OCI-LY7 (cell line): ENCODE results near the gene LIPE. TPM values are rescaled to one million over a fixed set of nuclear protein-coding genes. Genes with fewer than 3 reads are reported as not detected.

Source experiments
- BruUV-seq: library from RNA; stranded (reverse); fragments of 400-500 nt; replicated peaks from 2 replicates; lab custom pipeline; 2021; lab: Mats Ljungman, UMichigan
- CTCF ChIA-PET: fragments of 300-600 bp; sonication (Branson Sonifier 250); formaldehyde crosslinking; loops from one replicate; lab custom pipeline; 2022; ENCODE audit warnings: antibody characterized with exemption; ENCODE audit not compliant: unreplicated experiment; lab: Charles Lee
- POLR2A ChIA-PET: fragments of 300-600 bp; sonication (Branson Sonifier 250); formaldehyde crosslinking; loops from one replicate; lab custom pipeline; 2022; ENCODE audit warnings: antibody characterized with exemption; lab: Charles Lee
- DNase-seq: peaks from one replicate; pipeline ENCODE4 v3.0.0-alpha.2; 2015; ENCODE audit warnings: low spot score
- H2AFZ ChIP-seq: fragments of 200-600 bp; sonication (generic), shearing (Covaris generic); 2 replicates; pipeline ENCODE4 v1.6.1; 2014; ENCODE audit warnings: mild to moderate bottlenecking, antibody characterized with exemption, low read length, moderate library complexity
- H3K27ac ChIP-seq: fragments of 200-600 bp; sonication (generic); 2 replicates; pipeline ENCODE4 v1.5.1; 2014; ENCODE audit warnings: mixed run types, low read depth, mild to moderate bottlenecking, moderate library complexity, low read length, inconsistent platforms; ENCODE audit not compliant: poor library complexity, severe bottlenecking
- H3K36me3 ChIP-seq: fragments of 200-600 bp; sonication (generic); 2 replicates; pipeline ENCODE4 v1.6.1; 2014; ENCODE audit warnings: mild to moderate bottlenecking, antibody characterized with exemption, low read length, moderate library complexity, mixed read lengths; ENCODE audit not compliant: insufficient read depth
- H3K4me1 ChIP-seq: fragments of 200-600 bp; sonication (generic); 2 replicates; pipeline ENCODE4 v1.5.1; 2014; ENCODE audit warnings: mild to moderate bottlenecking, low read length; ENCODE audit not compliant: insufficient read depth, poor library complexity, severe bottlenecking
- H3K4me2 ChIP-seq: fragments of 200-600 bp; sonication (generic); 2 replicates; pipeline ENCODE4 v1.6.1; 2014; ENCODE audit warnings: mild to moderate bottlenecking, low read length
- H3K4me3 ChIP-seq: fragments of 200-600 bp; sonication (generic); 2 replicates; pipeline ENCODE4 v1.5.1; 2014; ENCODE audit warnings: mild to moderate bottlenecking, low read depth, low read length; ENCODE audit not compliant: poor library complexity, severe bottlenecking
- H3K79me2 ChIP-seq: fragments of 200-600 bp; sonication (generic); 2 replicates; pipeline ENCODE4 v1.6.1; 2016; ENCODE audit warnings: low read depth, mild to moderate bottlenecking, low read length, moderate library complexity, mixed read lengths; ENCODE audit not compliant: insufficient read depth
- H3K9me2 ChIP-seq: fragments of 200-600 bp; sonication (generic); 2 replicates; pipeline ENCODE4 v1.6.1; 2016; ENCODE audit warnings: mild to moderate bottlenecking, low read length, mixed read lengths; ENCODE audit not compliant: insufficient read depth
- H3K9me3 ChIP-seq: fragments of 200-600 bp; sonication (generic); 2 replicates; pipeline ENCODE4 v1.6.1; 2014; ENCODE audit warnings: mild to moderate bottlenecking, mixed run types, low read length, mixed read lengths
- H4K20me1 ChIP-seq: fragments of 200-600 bp; sonication (generic); 2 replicates; pipeline ENCODE4 v1.6.1; 2014; ENCODE audit warnings: mild to moderate bottlenecking, antibody characterized with exemption, low read length, moderate library complexity, mixed read lengths; ENCODE audit not compliant: insufficient read depth
- EZH2phosphoT487 ChIP-seq: fragments of 200-600 bp; sonication (generic); IDR thresholded peaks from 2 replicates; pipeline ENCODE4 v1.6.1; 2018; ENCODE audit warnings: low read depth, borderline replicate concordance, mild to moderate bottlenecking, mixed run types, antibody characterized with exemption, low read length, moderate library complexity, mixed read lengths
- intact Hi-C: fragments of 100-400 bp; cut with micrococcal nuclease; formaldehyde crosslinking; loops from one replicate; pipeline ENCODE4 v1.10.0; 2022; ENCODE audit not compliant: unreplicated experiment
- total RNA-seq, 2 experiments: library from RNA; depleted of rRNA in 1 of 2; stranded (reverse); fragments of >200 nt in 1 of 2; shearing (Covaris generic) in 1 of 2; gene quantifications; 2 replicates each; pipeline ENCODE4 v1.2.3, GENCODE V29; 2014 to 2022
- TF ChIP-seq, protein P1 (sequence below): fragments of 200-600 bp; sonication (generic); conservative IDR thresholded peaks from 2 replicates; pipeline ENCODE4 v1.5.1; 2014; ENCODE audit warnings: mild to moderate bottlenecking, antibody characterized with exemption, low read length, moderate library complexity, mixed read lengths

Gene LIPE
- total RNA-seq, 2 experiments from 2014 or later, result 21.2 to 35.6 TPM

DNA sequence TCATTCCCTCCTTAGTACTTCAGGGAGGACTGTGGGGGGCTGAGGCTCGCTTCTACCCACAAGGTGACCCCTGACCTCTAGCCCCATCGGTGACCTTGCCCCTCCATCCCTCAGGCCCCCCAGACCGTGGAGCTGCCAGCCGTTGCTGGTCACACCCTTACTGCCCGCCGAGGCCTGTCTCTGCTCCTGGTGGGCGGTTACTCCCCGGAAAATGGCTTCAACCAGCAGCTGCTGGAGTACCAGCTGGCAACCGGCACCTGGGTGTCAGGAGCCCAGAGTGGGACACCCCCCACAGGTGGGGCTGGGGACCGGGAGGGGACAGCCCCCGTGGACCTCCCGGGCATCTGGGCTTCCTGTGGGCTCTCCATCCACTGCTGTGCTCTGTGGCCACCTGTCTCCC lies 69.9 kb downstream of the LIPE start:
- Histone ChIP-seq H3K9me2 (no peaks in the 10 kb centered on the region), H3K9me3 (no peaks in the 10 kb centered on the region), H2AFZ (no peak overlapping the region), H3K27ac (no peak overlapping the region), H4K20me1 (no peaks in the 10 kb centered on the region), H3K4me2 (no peak overlapping the region), H3K4me1 (no peaks in the 10 kb centered on the region), H3K4me3 (no peak overlapping the region), H3K79me2 (no peaks in the 10 kb centered on the region), H3K36me3 (no peaks in the 10 kb centered on the region)
- ChIA-PET CTCF (no interaction called here), POLR2A (no interaction called here)
- no peak for TF ChIP-seq EZH2phosphoT487
- TF ChIP-seq, protein P1, sequence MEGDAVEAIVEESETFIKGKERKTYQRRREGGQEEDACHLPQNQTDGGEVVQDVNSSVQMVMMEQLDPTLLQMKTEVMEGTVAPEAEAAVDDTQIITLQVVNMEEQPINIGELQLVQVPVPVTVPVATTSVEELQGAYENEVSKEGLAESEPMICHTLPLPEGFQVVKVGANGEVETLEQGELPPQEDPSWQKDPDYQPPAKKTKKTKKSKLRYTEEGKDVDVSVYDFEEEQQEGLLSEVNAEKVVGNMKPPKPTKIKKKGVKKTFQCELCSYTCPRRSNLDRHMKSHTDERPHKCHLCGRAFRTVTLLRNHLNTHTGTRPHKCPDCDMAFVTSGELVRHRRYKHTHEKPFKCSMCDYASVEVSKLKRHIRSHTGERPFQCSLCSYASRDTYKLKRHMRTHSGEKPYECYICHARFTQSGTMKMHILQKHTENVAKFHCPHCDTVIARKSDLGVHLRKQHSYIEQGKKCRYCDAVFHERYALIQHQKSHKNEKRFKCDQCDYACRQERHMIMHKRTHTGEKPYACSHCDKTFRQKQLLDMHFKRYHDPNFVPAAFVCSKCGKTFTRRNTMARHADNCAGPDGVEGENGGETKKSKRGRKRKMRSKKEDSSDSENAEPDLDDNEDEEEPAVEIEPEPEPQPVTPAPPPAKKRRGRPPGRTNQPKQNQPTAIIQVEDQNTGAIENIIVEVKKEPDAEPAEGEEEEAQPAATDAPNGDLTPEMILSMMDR, result no peak
- no peak for DNase-seq
- no TSS peak for BruUV-seq
- intact Hi-C loops, result no loop called here

DNA sequence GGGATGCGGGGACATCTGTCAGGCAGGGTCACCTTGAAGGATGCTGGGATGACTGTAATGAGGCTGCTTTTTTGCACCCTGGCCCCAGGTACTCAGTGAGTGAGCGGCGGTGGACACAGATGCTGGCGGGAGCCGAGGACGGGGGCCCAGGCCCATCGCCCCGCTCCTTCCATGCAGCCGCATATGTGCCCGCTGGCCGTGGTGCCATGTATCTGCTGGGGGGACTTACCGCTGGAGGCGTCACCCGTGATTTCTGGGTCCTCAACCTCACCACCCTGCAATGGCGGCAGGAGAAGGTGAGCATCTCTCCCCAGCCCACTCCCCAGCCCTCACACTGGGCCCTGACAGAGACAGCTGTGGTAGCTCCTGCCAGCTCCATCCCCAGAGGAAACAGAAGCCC lies 70.5 kb downstream of the LIPE start:
- Histone ChIP-seq H3K4me1 (no peaks in the 10 kb centered on the region), H3K9me2 (no peaks in the 10 kb centered on the region), H3K27ac (no peak overlapping the region), H3K36me3 (no peaks in the 10 kb centered on the region), H3K9me3 (no peaks in the 10 kb centered on the region), H3K79me2 (no peaks in the 10 kb centered on the region), H3K4me2 (no peak overlapping the region), H4K20me1 (no peaks in the 10 kb centered on the region), H3K4me3 (no peak overlapping the region), H2AFZ (no peak overlapping the region)
- CTCF ChIA-PET, result no interaction called here
- no TSS peak for BruUV-seq
- no peak for DNase-seq
- no peak for TF ChIP-seq EZH2phosphoT487
- TF ChIP-seq, protein P1, result no peak
- intact Hi-C loops, result no loop called here
- POLR2A ChIA-PET, result no interaction called here

DNA sequence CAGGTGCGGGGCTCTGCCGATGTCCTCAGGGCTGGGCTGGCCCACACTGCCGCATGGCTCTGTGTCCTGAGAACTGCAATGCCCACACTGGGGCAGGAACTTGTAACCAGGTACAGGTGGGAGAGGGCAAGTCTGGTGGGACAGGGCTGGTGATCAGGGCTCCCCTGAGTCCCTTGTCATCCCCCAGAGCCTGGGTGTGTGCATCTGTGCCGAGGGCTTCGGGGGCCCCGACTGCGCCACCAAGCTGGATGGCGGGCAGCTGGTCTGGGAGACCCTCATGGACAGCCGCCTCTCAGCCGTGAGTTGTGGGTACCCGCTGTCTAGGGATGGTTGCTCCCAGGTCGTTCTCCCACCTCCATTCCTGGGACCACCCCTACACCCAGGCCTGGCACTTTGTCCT lies 71.3 kb downstream of the LIPE start:
- no peak overlapping the region for H2AFZ ChIP-seq
- H3K4me2 ChIP-seq, result no peak overlapping the region
- no peak overlapping the region for H3K4me3 ChIP-seq
- H3K79me2 ChIP-seq, result no peaks in the 10 kb centered on the region
- H4K20me1 ChIP-seq, result no peaks in the 10 kb centered on the region
- no TSS peak for BruUV-seq
- H3K4me1 ChIP-seq, result no peaks in the 10 kb centered on the region
- H3K27ac ChIP-seq, result no peak overlapping the region
- ChIA-PET POLR2A (interaction anchor here (0.6 kb wide), 1 partner anchor 231 kb away, joined by 3 read pairs; no protein-coding TSS in a partner anchor), CTCF (no interaction called here)
- H3K9me3 ChIP-seq, result no peaks in the 10 kb centered on the region
- intact Hi-C loops, result no loop called here
- no peak for DNase-seq
- H3K9me2 ChIP-seq, result no peaks in the 10 kb centered on the region
- TF ChIP-seq, protein P1, result no peak
- no peak for TF ChIP-seq EZH2phosphoT487
- H3K36me3 ChIP-seq, result no peaks in the 10 kb centered on the region
